SK-N-MC (cell line): Measurements from ENCODE around the gene ALKBH2.

ENCODE experiments used
- EZH2 ChIP-seq: fragments of 200-600 bp; sonication (generic); IDR thresholded peaks from one replicate; pipeline ENCODE4 v1.6.1; 2017; ENCODE audit warnings: antibody characterized with exemption
- FOXP2 ChIP-seq: optimal IDR thresholded peaks from 2 replicates; pipeline ENCODE3; 2011; ENCODE audit warnings: mild to moderate bottlenecking, moderate library complexity; ENCODE audit not compliant: insufficient read depth; ENCODE audit errors: extremely low read length, control extremely low read depth
- POLR2AphosphoS5 ChIP-seq: IDR thresholded peaks from 2 replicates; pipeline ENCODE4 v1.6.1; 2012; ENCODE audit warnings: mild to moderate bottlenecking, low read depth, low read length, borderline replicate concordance

- TF ChIP-seq EZH2 (no peak), POLR2AphosphoS5 (no peak), FOXP2 (no peak)
Observed at GRCh38 chr12:109127533-109128242, 34.4 kb upstream of the ALKBH2 start.
